ENCODE results near the gene GDF15.
A peak's percentile ranks its signal among the peaks of the same experiment; 100 is the strongest.
"Not testable (repeated sequence)": the region's sequence is repeated elsewhere in the genome, so short reads cannot be mapped to it uniquely, and the experiment has no call there.

The GDF15 gene

DNA sequence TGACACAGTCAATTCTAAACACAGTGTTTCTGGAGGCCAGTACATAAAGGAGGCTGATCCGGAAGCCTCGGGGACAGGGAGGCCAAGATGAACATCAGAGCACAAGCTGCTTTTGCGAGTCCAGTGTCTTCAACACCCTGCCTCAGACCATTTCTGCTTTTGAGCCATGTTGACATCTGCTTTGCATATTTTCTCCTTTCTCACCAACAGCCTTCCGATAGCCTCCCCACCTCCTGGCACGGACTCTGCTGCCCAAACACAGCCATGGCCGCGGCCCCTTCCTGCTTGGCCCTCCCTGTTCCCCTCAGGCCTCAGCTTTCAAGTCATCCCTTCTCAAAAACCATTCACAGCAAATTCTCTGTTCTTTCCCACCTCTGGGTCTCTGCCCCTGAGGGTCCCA is 7.9 kb downstream of the GDF15 start:
- peaks cover 12% of the 10 kb centered on the region for H3K27me3 Mint-ChIP-seq
- no peaks in the 10 kb centered on the region for H3K9me3 Mint-ChIP-seq (ENCODE audit: low read depth)
- H3K4me3 Mint-ChIP-seq, result no peak overlapping the region
- H3K4me1 Mint-ChIP-seq (ENCODE audit: low read depth), result peaks cover 4% of the 10 kb centered on the region
- H3K27ac Mint-ChIP-seq, result no peak overlapping the region
- H3K36me3 Mint-ChIP-seq, result no peaks in the 10 kb centered on the region

DNA sequence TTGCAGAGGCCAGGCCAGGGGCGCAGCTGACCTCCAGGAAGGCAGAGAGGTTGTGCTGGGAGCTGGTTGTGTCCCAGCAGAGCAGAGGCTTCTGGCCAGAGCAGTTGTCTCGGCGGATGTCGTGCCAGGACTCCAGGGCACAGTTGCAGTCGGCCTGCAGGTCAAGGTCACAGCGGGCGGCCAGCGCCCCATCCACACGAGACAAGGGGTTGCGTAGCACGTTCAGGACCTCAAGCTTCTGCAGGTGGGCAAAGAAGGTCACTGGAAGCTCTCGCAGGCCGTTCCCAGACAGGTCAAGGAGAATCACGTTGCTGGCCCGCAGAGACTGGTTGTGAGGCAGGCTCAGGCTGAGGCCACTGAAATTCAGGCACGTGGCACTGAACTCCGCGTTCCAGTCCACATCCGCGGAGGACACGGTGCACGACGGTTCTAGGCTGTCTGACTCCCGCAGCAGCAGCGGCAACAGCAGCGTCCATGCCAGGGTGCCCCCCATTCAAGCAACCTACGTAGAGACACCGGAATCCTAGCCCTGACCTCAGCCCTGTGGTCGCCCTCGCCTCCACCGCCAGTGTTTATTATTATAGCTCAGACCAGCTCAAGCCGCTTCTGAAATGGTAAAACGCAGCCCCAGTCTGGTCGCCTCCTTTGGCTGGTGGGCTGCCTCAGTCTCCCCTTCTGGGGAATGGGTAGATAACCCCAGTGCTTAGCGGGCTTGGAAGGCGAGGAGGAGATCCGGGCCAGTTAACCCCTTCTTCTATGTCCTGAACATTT is 10.7 kb downstream of the GDF15 start:
- H3K27me3 Mint-ChIP-seq, result peaks cover 3% of the 10 kb centered on the region
- no peaks in the 10 kb centered on the region for H3K9me3 Mint-ChIP-seq (ENCODE audit: low read depth)
- no peaks in the 10 kb centered on the region for H3K36me3 Mint-ChIP-seq
- H3K27ac Mint-ChIP-seq, result no peak overlapping the region
- H3K4me1 Mint-ChIP-seq (ENCODE audit: low read depth), result peaks cover 4% of the 10 kb centered on the region
- H3K4me3 Mint-ChIP-seq, result no peak overlapping the region

DNA sequence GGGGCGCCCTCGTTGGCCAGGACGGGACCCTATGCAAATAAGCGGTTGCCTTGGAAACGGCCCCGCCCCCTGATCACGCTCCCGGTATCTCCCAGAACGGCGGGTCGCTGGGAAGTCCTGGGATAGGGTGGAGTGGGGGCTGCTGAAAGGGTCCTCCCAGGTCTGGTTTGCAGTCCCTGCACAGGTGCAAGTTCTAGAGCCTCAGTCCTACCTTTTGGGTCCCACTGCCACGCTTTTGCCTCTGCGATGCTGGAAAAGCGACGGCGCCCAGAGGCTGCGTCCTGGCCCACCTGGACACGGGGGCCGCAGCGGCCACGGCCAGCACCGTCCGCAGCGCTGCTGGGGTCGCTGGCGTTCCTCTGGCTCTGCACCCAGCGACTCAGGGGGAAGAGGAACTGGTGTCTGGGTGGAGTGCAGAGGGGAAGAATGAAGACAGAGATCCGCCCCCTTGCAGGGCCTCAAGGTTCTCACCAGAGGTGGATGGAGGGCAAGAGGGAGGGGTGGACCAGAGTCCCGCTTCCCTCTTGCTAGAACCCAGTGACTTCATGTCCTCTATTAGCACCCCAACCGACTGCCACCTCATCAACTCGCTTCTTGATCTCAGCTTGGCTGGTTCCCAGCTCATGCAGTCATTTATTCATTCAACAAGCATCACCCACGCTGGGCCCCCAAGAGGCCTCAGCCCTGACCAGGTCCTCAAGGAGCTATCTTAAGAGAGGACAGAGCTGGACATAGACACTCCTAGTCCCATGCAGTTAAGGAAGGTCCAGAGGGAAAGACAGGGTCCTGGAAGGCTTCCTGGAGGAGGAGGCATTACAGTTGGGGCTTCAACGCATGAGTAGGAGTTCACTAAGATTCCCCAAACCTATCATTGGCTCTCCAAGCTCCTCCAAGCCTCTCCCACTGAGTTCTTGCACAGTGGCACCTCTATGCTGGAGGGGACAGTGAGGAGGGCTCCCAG is 11.6 kb downstream of the GDF15 start, which contains the start of gene LRRC25:
TSS of gene LRRC25 (minus strand) at position 381 of the 961 bp plus-strand sequence. CDS start 659 bp downstream, outside the sequence.
- Mint-ChIP-seq H3K4me1 (ENCODE audit: low read depth) (peaks cover 4% of the 10 kb centered on the region), H3K27me3 (peaks cover 3% of the 10 kb centered on the region), H3K4me3 (peak within 1 kb of the TSS; percentile 17), H3K36me3 (no peaks in the 10 kb centered on the region), H3K27ac (no peak within 1 kb of the TSS), H3K9me3 (ENCODE audit: low read depth) (no peaks in the 10 kb centered on the region)

DNA sequence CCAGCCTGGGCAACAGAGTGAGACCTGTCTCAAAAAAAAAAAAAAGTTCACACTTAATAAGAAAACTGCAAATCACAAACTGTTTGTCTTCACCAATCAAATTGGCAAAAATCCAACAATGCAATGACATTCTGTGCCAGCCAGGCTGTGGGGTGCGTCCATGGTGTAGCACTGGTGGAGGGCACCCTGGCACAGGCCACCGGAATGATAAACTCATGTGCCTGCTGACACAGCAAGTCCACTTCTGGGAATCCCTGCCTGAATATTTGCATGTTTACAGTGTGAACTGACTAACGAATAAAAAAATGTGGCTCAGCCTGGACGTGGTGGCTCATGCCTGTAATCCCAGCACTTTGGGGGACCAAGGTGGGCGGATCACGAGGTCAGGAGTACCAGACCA is 13.1 kb downstream of the GDF15 start:
- no peak overlapping the region for H3K4me3 Mint-ChIP-seq
- no peak overlapping the region for H3K27ac Mint-ChIP-seq
- H3K27me3 Mint-ChIP-seq, result peaks cover under 1% of the 10 kb centered on the region
- H3K9me3 Mint-ChIP-seq (ENCODE audit: low read depth), result no peaks in the 10 kb centered on the region
- H3K36me3 Mint-ChIP-seq, result no peaks in the 10 kb centered on the region
- peaks cover 4% of the 10 kb centered on the region for H3K4me1 Mint-ChIP-seq (ENCODE audit: low read depth)

DNA sequence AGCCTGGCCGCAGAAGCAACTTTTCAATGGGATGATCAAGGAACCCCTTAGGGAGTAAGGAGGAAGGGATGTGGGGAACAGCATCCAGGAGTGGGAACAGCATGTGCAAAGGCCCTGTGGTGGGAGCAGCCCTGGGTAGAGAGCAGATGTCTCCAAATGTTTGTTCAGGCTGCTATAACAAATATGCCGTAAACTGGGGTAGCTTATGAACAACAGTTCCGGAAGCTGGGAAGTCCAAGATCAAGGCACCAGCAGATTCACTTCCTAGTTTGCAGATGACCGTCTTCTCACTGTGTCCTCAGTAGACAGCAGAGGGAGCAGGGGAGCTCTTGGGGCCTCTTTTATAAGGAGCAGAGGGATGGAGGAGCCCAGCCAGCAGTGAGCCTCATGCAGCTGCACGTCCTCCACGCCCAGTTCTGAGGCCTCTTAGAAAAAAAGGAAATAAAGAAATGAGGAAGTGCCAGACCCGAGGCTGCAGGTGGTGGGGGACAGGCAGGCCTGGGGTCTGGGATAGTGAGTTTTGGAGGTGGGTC is 15.7 kb downstream of the GDF15 start:
- H3K36me3 Mint-ChIP-seq, result no peaks in the 10 kb centered on the region
- H3K27me3 Mint-ChIP-seq, result no peaks in the 10 kb centered on the region
- peaks cover 4% of the 10 kb centered on the region for H3K4me1 Mint-ChIP-seq (ENCODE audit: low read depth)
- no peak overlapping the region for H3K27ac Mint-ChIP-seq
- H3K9me3 Mint-ChIP-seq (ENCODE audit: low read depth), result no peaks in the 10 kb centered on the region
- H3K4me3 Mint-ChIP-seq, result no peak overlapping the region

DNA sequence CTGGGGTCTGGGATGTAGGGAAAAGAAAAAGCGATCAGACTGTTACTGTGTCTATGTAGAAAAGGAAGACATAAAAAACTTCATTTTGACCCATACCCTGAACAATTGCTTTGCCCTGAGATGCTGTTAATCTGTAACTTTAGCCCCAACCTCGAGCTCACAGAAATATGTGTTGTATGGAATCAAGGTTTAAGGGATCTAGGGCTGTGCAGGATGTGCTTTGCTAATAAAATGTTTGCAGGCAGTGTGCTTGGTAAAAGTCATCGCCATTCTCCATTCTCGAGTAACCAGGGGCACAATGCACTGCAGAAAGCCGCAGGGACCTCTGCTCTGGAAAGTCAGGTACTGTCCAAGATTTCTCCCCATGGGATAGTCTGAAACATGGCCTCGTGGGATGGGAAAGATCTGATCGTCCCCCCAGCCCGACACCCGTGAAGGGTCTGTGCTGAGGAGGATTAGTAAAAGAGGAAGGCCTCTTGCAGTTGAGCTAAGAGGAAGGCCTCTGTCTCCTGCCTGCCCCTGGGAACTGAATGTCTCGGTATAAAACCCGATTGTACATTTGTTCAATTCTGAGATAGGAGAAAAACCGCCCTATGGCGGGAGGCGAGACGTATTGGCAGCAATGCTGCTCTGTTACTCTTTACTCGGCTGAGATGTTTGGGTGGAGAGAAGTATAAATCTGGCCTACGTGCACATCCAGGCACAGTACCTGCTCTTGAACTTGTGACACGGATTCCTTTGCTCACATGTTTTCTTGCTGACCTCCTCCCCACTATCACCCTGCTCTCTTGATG is 16.7 kb downstream of the GDF15 start:
- H3K9me3 Mint-ChIP-seq (ENCODE audit: low read depth); H3K4me3 Mint-ChIP-seq: not testable (repeated sequence)

DNA sequence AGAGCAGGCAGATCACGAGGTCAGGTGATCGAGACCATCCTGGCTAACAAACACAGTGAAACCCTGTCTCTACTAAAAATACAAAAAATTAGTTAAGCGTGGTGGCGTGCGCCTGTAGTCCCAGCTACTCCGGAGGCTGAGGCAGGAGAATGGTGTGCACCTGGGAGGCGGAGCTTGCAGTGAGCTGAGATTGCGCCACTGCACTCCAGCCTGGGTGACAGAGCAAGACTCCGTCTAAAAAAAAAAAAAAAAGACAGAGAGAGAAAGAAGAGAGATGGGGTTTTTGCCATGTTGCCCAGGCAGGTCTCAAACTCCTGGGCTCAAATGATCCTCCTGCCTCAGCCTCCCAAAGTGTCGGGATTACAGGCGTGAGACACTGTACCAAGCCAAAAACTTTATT is 19.8 kb downstream of the GDF15 start:
- not testable (repeated sequence) for H3K4me1 Mint-ChIP-seq (ENCODE audit: low read depth); H3K9me3 Mint-ChIP-seq (ENCODE audit: low read depth); H3K36me3 Mint-ChIP-seq; H3K27ac Mint-ChIP-seq; H3K27me3 Mint-ChIP-seq; H3K4me3 Mint-ChIP-seq

More for the DNA sequence above, 16.7 kb downstream of the GDF15 start:
- not testable (repeated sequence) for H3K27ac Mint-ChIP-seq; H3K4me1 Mint-ChIP-seq (ENCODE audit: low read depth); H3K36me3 Mint-ChIP-seq; H3K27me3 Mint-ChIP-seq

DNA sequence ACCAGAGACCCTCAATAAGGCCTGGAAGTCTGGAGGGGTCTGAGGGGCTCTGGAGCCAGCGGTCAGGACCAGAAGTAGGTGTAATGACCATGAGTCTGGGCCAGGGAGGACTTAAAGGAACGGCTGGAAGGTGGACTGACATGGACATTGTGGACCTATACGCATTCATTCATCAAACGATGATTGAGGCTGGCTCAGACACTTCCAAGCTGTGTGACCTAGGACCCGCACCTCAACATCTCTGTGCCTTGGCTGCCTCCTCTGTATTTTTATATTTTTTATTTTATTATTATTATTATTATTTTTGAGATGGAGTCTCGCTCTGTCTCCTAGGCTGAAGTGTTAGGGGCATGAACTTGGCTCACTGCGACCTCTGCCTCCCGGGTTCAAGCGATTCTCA is 20.8 kb downstream of the GDF15 start:
- H3K36me3 Mint-ChIP-seq, result no peaks in the 10 kb centered on the region
- no peaks in the 10 kb centered on the region for H3K9me3 Mint-ChIP-seq (ENCODE audit: low read depth)
- no peaks in the 10 kb centered on the region for H3K27me3 Mint-ChIP-seq
- H3K4me3 Mint-ChIP-seq, result no peak overlapping the region
- H3K4me1 Mint-ChIP-seq (ENCODE audit: low read depth), result peaks cover 3% of the 10 kb centered on the region
- H3K27ac Mint-ChIP-seq, result no peak overlapping the region

DNA sequence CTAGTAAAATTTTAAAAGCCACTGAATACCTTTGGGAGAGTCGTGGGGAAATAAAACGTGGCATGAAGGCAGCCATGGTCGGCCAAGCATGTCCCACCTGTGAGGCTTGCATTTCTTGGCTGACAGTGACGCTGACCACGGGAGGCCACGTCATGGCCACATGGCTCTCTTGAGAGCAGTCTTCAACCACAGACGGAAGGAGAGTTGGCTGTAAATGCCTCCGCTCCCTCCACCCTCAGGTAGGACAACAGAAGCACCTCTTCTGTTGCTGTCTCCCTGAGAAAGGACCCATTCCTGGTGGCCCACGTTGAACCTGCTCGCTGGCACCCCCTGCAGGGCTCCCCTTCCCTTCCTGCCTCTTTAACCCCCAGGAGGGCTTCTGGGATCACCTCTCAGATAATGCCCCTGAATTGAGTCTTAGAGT is 22.1 kb downstream of the GDF15 start:
- peaks cover 3% of the 10 kb centered on the region for H3K27me3 Mint-ChIP-seq
- no peak overlapping the region for H3K27ac Mint-ChIP-seq
- H3K4me1 Mint-ChIP-seq (ENCODE audit: low read depth), result peaks cover 3% of the 10 kb centered on the region
- no peaks in the 10 kb centered on the region for H3K9me3 Mint-ChIP-seq (ENCODE audit: low read depth)
- no peak overlapping the region for H3K4me3 Mint-ChIP-seq
- H3K36me3 Mint-ChIP-seq, result no peaks in the 10 kb centered on the region

DNA sequence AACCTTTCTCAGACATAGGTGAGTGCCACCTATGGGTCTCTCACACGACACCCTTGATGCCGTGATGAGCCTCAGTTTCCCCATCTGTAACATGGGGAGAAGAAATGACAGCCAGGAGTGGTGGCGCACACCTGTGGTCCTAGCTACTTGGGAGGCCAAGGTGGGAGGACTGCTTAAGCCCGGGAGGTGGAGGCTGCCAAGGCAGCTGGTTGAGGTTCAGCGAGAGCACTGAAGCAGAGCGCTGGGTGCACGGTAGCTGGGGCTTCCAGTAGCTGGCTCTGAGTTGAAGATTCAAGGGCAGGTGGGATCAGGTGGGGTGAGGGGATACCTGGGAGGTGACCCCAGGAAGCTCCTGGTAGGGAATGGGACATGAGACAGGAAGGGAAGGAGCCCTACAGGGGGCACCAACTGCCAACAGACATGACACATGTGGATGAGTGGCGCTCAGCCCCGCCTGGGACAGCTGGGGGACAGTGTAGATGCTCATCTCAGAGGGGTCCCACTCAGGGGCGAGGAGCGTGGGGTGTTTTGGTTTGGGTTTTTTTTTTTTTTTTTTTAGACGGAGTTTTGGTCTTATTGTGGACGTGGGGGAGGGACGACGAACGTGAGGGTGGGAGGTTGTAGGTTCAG is 26.8 kb downstream of the GDF15 start:
- Mint-ChIP-seq H3K4me3 (no peak overlapping the region), H3K9me3 (ENCODE audit: low read depth) (no peaks in the 10 kb centered on the region), H3K4me1 (ENCODE audit: low read depth) (peaks cover 29% of the 10 kb centered on the region), H3K36me3 (no peaks in the 10 kb centered on the region), H3K27me3 (peaks cover 3% of the 10 kb centered on the region), H3K27ac (peak overlapping the region; percentile 73)

DNA sequence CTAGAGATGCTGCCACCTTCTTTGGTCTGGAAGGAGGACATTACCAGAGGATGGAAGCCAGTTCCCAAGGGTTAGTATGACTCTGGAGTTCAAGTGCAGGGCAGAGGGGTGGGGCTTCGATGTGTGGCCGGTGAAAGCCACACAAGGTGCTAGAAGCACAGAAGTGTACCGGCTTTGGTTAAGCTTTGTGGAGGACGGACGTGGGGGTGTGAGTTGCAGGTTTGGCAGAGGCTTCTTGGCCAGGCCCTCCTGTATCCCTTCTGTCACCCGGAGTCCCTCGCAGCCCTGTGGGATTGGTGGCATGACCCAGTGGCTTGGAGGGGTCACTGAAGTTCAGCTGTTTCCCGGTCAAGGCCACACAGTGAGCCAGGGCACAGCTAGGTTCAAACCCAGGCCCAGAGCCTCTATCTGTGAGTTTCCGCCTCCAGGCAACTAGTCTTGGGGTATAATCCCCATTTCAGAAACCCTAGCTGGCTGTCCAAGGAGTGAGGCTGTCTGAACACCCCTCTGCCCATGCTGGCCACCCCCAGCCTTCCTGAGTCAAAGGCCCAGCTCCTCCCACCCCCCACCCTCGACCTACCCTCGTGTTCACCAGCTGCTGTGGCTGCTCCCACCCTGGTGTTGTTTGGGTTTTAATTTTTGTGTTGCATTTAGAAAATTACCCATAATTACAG is 28.7 kb downstream of the GDF15 start:
- Mint-ChIP-seq H3K9me3 (ENCODE audit: low read depth) (no peaks in the 10 kb centered on the region), H3K4me3 (no peak overlapping the region), H3K27ac (no peak overlapping the region), H3K36me3 (no peaks in the 10 kb centered on the region), H3K27me3 (peaks cover 3% of the 10 kb centered on the region), H3K4me1 (ENCODE audit: low read depth) (peaks cover 41% of the 10 kb centered on the region)

DNA sequence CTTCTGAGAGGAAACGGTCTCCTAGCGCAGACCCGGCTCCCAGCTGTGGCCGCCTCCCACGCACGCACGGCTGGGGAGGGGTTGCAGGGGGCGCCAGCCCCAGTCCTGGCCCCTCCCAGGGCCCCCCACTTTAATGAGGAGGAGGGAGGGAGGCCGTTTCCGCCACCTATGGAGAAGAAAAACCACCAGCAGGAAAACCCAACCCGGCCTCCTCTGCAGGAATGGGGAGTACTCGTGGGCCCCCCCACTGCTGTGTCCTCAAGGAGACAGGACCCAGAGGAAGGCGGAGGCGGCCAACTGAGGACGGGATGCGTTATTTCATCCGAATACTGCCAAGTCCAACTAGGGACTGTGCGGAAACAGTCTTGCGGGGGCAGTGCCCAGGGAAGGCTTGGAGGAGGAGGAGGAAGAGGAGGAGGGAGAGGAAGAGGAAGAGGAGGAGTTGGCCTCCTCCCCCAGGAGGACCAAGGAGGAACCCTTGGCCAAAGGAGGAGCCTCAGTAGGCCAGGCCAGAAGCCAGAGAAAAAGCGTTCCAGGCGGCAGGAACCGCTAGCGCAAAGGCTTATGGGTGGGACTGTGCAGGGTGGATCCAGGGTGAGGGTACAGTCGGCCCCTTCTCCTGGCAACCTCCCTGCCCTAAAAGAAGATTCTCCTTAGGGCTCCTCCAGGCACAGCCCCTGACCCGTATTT is 29.4 kb downstream of the GDF15 start:
- H3K9me3 Mint-ChIP-seq (ENCODE audit: low read depth), result no peaks in the 10 kb centered on the region
- H3K27ac Mint-ChIP-seq, result no peak overlapping the region
- H3K4me3 Mint-ChIP-seq, result peak overlapping the region; percentile 68
- H3K27me3 Mint-ChIP-seq, result peaks cover 3% of the 10 kb centered on the region
- H3K36me3 Mint-ChIP-seq, result no peaks in the 10 kb centered on the region
- peaks cover 43% of the 10 kb centered on the region for H3K4me1 Mint-ChIP-seq (ENCODE audit: low read depth)

DNA sequence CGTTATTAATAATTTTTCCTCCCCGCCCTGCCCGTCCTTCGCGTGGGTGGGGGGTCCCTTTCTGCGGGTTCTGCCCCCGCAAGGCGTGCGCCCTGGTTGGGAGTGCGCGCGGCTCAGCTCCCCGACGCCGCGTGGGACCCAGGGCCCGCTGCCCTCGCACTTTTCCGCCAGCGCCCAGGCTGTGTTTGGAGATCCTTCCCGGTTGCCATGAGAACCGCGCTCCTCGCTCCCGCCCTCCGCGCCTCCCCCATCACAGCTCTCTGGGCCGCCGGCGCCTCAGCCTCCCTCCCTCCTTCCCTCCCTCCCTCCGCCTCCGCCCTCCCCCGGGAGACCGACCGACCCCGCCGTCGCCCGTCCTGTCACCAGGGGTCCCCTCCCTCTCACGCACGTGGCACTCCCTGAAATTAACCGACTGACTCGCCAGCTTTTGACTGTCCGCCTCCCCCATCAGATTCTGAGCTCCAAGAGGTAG is 30.9 kb downstream of the GDF15 start:
- peaks cover 53% of the 10 kb centered on the region for H3K4me1 Mint-ChIP-seq (ENCODE audit: low read depth)
- no peaks in the 10 kb centered on the region for H3K9me3 Mint-ChIP-seq (ENCODE audit: low read depth)
- no peaks in the 10 kb centered on the region for H3K36me3 Mint-ChIP-seq
- peaks cover 3% of the 10 kb centered on the region for H3K27me3 Mint-ChIP-seq
- H3K4me3 Mint-ChIP-seq, result peak overlapping the region; percentile 79
- H3K27ac Mint-ChIP-seq, result no peak overlapping the region
